ENCODE data around the gene ZFP36L2.
"Not testable (repeated sequence)": the region's sequence is repeated elsewhere in the genome, so short reads cannot be mapped to it uniquely, and the experiment has no call there.

ZFP36L2 gene

DNA sequence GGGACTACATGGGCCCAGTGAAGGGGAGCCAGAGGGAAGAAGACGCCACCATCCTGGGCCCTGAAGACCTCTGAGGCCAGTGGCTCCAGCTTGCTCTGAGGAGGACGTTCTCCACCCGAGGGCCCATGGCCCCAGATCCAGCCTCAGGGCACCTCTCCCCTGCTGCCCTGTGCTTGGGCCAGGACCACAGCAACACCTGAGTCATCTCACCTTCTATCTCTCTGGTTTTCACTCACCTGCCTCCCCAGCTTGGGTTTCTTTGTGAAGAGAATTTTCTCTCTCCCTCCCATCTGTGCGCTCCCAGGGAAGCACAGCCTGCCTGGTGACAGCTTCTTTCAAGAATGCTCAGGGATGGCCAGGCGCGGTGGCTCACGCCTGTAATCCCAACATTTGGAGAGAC is 19.8 kb downstream of the ZFP36L2 start:
- DNase-seq: no peak

GRCh38 chr2:43203373-43203772 is 23.0 kb downstream of the ZFP36L2 start:
- no peak for DNase-seq

- DNase-seq: no peak
These were observed 24.1 kb downstream of the ZFP36L2 start for GRCh38 chr2:43202289-43202688.

DNA sequence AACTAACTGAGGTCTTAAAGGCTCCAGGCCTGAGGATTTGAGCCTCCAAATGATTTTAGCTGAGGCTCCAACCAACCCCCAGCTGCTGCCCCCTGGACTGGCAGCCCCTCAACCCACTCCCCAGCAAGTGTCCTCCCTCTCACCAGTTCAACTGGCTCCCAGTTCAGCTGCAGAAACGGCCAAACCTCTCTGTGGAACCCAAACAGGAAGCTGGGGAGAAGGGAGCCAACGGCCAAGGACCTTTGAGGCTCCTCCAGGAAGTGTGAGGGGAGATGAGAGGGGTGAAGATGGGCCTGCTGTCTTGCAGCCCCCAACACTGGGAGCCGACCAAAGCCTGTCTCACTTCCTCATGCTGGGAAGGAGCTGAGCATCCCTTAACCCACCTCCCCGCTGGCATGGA is 24.9 kb downstream of the ZFP36L2 start:
- DNase-seq: no peak

DNA sequence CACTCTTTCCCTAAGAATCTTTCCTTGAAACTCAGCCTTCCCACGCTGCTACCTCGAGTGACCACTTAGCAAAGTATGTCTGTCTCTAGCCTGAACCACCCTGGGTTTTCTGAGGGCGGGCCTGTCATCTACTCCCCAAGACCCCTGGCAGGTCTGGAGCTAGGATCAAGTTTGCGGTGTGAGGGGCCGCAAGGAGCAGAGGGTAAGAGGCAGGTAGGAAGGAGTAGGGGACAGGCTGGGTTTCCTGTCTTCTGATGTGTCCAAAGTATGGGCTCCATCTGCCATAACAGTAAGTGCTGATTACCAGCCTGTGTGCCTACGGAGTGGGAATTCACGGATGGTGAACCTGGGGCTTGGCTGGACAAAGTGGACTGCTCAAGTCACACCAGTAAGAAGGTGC is 25.4 kb downstream of the ZFP36L2 start:
- no peak for DNase-seq

GRCh38 chr2:43199492-43200488 is 26.6 kb downstream of the ZFP36L2 start:
- no peak for DNase-seq

GRCh38 chr2:43198263-43198662 is 28.1 kb downstream of the ZFP36L2 start:
- DNase-seq: no peak

GRCh38 chr2:43197588-43197896 is 28.9 kb downstream of the ZFP36L2 start:
- DNase-seq: no peak

- no peak for DNase-seq
These were observed 29.4 kb downstream of the ZFP36L2 start for GRCh38 chr2:43196768-43197587.

DNA sequence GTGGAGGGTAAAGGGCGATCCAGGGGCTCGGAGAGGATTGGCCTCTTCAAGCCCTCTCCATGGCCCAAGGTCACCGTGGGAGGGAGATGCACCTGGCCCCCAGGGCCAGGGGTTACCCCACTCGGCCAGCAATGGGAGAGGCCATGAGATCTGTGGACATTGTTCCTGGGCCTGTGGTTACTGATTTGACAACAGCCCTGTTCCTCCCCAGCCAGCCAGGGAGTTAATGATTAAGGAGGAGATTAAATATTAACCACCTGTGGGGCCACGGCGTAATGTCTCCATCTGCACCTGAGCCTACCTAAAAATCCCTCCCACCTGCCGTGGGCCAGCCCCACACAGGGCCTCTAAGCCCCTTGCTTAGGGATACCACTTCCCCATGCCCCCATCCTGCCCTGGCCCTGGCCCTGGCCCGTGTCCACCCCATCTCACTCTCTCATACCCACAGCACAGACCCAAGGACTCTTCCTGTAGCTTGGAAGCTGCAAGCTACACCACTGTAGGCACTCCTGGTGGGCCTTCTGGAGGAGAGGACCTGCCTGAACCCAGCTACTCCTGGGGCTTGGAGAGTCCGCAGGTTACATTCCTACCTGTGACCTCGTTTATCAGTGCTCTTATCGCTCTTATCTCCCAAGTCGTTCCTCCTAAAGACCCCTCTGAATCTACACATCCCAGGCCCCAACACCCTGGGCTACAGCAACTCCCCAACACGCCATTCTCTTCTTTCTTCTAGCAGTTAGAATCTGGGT is 32.1 kb downstream of the ZFP36L2 start:
- DNase-seq: no peak

GRCh38 chr2:43193652-43194120 is 32.7 kb downstream of the ZFP36L2 start:
- DNase-seq: no peak

DNA sequence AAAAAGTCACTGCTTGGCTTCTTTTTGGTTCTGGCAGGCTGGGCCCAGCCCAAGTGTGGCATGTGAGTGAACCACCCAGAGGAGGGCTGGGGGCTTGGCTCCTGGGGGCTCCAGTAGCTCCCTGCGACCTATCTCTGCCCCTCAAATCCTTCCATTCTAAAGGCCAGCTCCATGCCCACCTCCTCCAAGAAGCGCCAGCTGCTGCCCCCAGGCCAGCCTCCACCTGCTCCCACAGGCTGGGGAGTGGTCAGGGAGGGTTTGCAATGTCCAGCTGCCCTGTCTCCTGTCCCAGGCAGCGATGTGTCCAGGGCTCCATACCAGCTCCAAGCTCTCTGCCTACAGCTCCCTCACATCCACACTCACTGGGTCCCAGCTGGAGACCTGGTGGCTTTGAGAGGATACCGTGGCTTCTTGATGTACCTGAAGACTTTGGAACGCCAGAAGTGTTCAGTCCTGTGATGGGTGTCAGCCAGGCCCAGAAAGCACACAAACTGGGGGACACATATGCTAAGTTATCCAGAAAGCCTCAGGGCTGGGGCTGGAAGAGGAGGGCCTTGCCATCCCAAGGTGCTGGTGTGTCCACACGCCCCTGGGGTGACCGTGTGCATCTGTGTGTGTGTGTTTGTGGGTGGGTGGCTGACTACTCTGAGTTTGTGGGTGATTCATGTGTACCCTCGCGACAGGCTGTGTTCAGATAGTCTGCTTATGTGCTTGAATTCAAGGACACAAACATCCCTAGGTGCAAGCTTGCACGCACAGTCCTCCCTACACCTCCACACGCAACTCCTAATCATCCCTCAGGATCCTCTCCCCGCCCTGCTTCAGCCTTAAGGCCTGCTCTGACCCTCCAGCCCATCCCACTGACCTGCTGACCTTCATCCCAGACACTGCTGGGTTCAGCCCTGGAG is 33.4 kb downstream of the ZFP36L2 start:
- no peak for DNase-seq

DNA sequence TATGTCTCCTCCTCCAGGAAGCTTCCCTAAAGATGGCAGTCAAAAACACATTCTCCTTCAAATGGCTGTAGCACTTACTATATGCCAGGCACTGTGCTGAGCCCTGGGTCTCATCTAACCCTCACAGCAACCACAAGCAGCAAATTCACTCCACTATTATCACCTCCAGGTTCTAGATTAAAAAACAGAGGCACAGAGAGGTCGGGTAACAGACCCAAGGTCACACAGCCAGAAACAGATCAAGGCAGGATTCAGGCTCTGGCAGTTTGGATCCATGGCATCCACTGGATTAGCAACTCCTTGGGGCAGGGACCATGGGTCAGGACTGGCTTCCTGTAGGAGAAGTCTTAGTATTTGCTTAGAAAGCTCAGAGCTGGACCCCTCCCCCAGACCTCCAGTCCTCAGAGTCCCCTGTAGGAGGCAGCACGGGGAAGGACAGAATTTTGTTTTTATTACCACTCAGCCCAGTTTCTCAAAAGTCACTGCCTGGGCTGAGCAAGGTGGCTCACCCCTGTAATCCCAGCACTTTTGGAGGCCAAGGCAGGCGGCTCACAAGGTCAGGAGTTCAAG is 34.4 kb downstream of the ZFP36L2 start:
- no peak for DNase-seq

GRCh38 chr2:43190311-43191052 is 35.9 kb downstream of the ZFP36L2 start:
- DNase-seq: no peak

GRCh38 chr2:43189861-43190260 is 36.5 kb downstream of the ZFP36L2 start:
- DNase-seq: not testable (repeated sequence)

GRCh38 chr2:43188561-43189386 is 37.6 kb downstream of the ZFP36L2 start:
- DNase-seq: no peak

DNA sequence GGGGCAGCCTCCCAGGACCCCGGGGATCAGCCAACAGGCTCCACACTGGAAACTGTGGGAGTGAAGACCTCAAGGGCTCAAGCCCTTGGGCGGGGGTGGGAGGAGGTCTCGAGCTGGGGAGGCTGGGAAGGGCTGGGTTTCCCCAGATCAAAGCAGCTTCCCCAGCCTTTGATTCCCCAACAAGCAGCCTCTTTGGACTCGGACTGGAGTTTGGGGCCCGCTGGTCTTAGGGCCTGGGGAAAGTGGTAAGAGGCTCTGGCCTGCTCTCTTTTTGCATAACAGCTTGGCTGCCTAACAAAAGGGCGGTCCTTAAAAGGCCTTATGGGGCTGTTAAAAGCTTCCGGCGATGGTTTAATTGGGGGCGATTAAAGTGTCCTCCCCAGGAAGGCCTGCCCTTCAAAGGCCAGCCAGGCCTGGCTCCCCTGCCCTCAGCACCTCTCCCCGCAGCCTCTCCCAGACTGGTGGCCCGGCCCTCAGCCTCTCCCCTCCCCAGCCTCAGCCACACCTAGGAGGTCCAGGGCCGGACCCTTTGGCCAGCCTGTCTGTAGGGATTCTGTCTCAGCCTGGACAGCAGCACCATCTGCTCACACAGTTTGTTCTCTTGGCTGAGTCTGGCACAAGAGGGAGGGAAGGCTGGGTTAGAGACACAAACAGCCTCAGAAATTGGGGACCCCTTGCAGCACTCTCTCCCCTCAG is 39.6 kb downstream of the ZFP36L2 start:
- DNase-seq: no peak

DNA sequence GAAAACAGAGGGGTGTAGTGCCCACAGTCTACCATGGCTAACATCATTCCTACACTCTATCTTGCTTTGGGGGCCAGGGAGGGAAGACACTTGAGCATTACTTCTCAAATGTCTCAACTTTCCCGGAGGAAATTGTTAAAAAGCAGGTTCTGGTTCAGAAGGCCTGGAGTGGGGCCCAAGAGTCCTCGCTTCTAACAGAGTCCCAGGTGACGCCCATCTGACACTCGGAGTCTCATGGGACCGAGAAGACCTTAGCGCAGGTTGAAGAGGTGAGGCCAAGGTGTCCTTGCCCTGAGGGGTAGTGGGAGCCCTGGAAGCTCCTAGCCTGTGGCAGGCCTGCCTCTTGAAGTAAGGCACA is 40.1 kb downstream of the ZFP36L2 start:
- no peak for DNase-seq

DNA sequence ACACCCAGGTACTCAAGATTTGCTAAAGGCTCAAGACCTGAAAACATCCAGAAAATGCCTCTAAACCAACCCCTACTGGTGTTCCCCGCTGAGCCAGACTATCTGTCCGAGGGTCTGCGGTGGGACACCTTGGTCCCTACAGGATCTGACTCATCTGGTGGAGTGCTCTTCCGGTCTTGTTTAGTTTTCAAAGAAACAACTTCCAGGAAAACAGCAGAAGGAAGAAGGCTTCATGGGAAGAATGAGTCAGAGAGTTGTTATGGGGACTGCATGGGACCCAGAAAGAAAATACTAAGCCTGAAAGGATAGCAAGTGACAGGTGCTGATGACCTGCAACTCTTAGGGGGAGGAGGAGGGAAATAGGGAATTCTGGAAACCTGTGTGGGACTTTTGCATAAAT is 41.3 kb downstream of the ZFP36L2 start:
- DNase-seq: no peak
